Measurements from ENCODE around the gene UBAC2. TPM values are rescaled to one million over a fixed set of nuclear protein-coding genes. Genes with fewer than 3 reads are reported as not detected.

The UBAC2 gene
- total RNA-seq, 1 experiment from 2014 or later: 80.3 TPM

DNA sequence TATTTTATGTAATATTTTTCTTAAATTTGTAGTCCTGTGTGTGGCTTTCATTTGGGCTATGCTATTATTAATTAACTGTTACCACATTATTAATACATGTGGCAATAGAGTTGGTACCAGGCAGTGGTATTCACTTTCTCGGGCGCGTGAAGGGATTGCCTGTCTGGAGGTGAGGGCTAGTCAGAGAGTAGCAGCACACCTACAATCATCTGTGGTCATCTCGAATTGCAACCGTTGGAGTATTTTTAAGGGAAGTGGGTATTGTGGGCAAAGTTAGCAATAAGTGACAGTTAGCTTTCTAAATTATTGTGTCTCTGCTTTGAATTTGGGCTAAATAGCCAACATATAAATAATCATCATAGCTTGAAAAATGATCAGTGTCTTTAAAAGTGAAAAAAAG is 77.5 kb downstream of the UBAC2 start:
- H3K4me1 ChIP-seq (replicated peaks; ENCODE audit: insufficient read depth): no peaks in the 10 kb centered on the region
- intact Hi-C loops (cut with micrococcal nuclease; ENCODE audit: unreplicated experiment): no loop called here
- ChIA-PET POLR2A (ENCODE audit: unreplicated experiment) (no interaction called here), CTCF (no interaction called here)
- no peak for DNase-seq
- peaks cover 5% of the 10 kb centered on the region; the same call in 1 of the 2 replicates for H3K36me3 ChIP-seq (ENCODE audit: low read depth)
- H3K4me2 ChIP-seq: no peak overlapping the region
- no peaks in the 10 kb centered on the region for H3K9me3 ChIP-seq (ENCODE audit: insufficient read depth, low read depth)
- BruUV-seq (replicated peaks): no TSS peak
- no peaks in the 10 kb centered on the region for H3K27me3 ChIP-seq (ENCODE audit: insufficient read depth, low read depth)
- H3K4me3 ChIP-seq: no peak overlapping the region
- H2AFZ ChIP-seq: no peak overlapping the region
- H3F3A ChIP-seq (ENCODE audit: insufficient read depth, low read depth): peaks cover 6% of the 10 kb centered on the region; the same call in 1 of the 2 replicates
- H4K20me1 ChIP-seq (ENCODE audit: insufficient read depth): peaks cover 31% of the 10 kb centered on the region
- H3K27ac ChIP-seq: no peak overlapping the region
- H3K79me2 ChIP-seq (ENCODE audit: low read depth): peaks cover 25% of the 10 kb centered on the region; the same call in 1 of the 2 replicates
- TF ChIP-seq EZH2 (IDR thresholded peaks at IDR 0.05; ENCODE audit: low read depth): no peak
- TF ChIP-seq, protein P1, sequence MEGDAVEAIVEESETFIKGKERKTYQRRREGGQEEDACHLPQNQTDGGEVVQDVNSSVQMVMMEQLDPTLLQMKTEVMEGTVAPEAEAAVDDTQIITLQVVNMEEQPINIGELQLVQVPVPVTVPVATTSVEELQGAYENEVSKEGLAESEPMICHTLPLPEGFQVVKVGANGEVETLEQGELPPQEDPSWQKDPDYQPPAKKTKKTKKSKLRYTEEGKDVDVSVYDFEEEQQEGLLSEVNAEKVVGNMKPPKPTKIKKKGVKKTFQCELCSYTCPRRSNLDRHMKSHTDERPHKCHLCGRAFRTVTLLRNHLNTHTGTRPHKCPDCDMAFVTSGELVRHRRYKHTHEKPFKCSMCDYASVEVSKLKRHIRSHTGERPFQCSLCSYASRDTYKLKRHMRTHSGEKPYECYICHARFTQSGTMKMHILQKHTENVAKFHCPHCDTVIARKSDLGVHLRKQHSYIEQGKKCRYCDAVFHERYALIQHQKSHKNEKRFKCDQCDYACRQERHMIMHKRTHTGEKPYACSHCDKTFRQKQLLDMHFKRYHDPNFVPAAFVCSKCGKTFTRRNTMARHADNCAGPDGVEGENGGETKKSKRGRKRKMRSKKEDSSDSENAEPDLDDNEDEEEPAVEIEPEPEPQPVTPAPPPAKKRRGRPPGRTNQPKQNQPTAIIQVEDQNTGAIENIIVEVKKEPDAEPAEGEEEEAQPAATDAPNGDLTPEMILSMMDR (conservative IDR thresholded peaks at IDR 0.05): no peak
- H3K9me2 ChIP-seq (ENCODE audit: insufficient read depth): no peaks in the 10 kb centered on the region

DNA sequence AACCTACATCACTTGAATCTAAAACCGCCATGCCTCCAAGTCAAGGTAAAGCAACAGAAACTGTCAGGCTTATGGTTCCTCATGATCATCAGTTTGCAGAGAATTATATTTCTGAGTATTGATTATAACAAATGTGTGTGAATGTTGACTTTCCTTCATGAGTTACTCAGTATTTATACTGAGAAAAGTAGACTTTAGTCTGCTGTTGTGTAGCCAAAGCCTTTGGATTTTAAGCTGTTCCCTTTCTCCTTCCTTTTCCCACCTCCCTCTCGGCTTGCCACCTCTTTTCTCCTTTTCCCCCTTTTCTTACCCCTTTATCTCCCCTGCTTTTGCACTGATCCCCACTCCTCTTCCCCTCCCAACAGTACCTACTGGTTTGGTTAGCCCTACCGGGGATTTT is 78.2 kb downstream of the UBAC2 start:
- no peak overlapping the region for H3K4me2 ChIP-seq
- peaks cover 6% of the 10 kb centered on the region; the same call in 1 of the 2 replicates for H3F3A ChIP-seq (ENCODE audit: insufficient read depth, low read depth)
- no TSS peak for BruUV-seq (replicated peaks)
- H3K36me3 ChIP-seq (ENCODE audit: low read depth): peaks cover 5% of the 10 kb centered on the region; the same call in 1 of the 2 replicates
- no peak overlapping the region for H3K4me3 ChIP-seq
- H2AFZ ChIP-seq: no peak overlapping the region
- no peak for TF ChIP-seq EZH2 (IDR thresholded peaks at IDR 0.05; ENCODE audit: low read depth)
- TF ChIP-seq, protein P1 (conservative IDR thresholded peaks at IDR 0.05): no peak
- H3K79me2 ChIP-seq (ENCODE audit: low read depth): peaks cover 25% of the 10 kb centered on the region; the same call in 1 of the 2 replicates
- CTCF ChIA-PET: no interaction called here
- DNase-seq: no peak
- intact Hi-C loops (cut with micrococcal nuclease; ENCODE audit: unreplicated experiment): no loop called here
- H3K27me3 ChIP-seq (ENCODE audit: insufficient read depth, low read depth): no peaks in the 10 kb centered on the region
- POLR2A ChIA-PET (ENCODE audit: unreplicated experiment): no interaction called here
- H3K9me2 ChIP-seq (ENCODE audit: insufficient read depth): no peaks in the 10 kb centered on the region
- H3K4me1 ChIP-seq (replicated peaks; ENCODE audit: insufficient read depth): no peaks in the 10 kb centered on the region
- no peak overlapping the region for H3K27ac ChIP-seq
- H3K9me3 ChIP-seq (ENCODE audit: insufficient read depth, low read depth): no peaks in the 10 kb centered on the region
- peaks cover 33% of the 10 kb centered on the region for H4K20me1 ChIP-seq (ENCODE audit: insufficient read depth)

DNA sequence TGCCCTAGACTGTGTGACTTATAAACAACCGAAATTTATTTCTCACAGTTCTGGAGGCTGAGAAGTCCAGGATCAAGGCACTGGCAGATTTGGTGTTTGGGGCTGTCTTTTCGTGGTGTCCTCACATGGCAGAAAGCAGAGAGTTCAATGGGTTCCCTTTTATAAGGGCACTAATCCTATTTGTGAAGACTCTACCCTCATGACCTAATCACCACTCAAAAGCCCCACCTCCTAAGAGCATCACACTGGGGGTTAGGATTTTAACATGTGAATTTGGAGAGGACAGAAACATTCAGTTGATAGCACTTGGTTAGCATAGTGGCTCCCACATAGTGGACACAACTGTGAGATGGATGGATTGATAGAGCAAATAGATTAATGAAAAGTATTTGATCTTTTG is 79.0 kb downstream of the UBAC2 start:
- CTCF ChIA-PET: no interaction called here
- no peak overlapping the region for H3K4me2 ChIP-seq

More for the DNA sequence above, 79.0 kb downstream of the UBAC2 start:
- Histone ChIP-seq H2AFZ (no peak overlapping the region), H3K9me3 (ENCODE audit: insufficient read depth, low read depth) (no peaks in the 10 kb centered on the region), H3K36me3 (ENCODE audit: low read depth) (peaks cover 5% of the 10 kb centered on the region; the same call in 1 of the 2 replicates), H3K4me3 (no peak overlapping the region), H3F3A (ENCODE audit: insufficient read depth, low read depth) (peaks cover 9% of the 10 kb centered on the region; the same call in 1 of the 2 replicates), H3K27ac (no peak overlapping the region), H3K4me1 (replicated peaks; ENCODE audit: insufficient read depth) (no peaks in the 10 kb centered on the region), H4K20me1 (ENCODE audit: insufficient read depth) (peaks cover 33% of the 10 kb centered on the region), H3K79me2 (ENCODE audit: low read depth) (peaks cover 29% of the 10 kb centered on the region; the same call in 1 of the 2 replicates), H3K27me3 (ENCODE audit: insufficient read depth, low read depth) (no peaks in the 10 kb centered on the region), H3K9me2 (ENCODE audit: insufficient read depth) (no peaks in the 10 kb centered on the region)
- TF ChIP-seq EZH2 (IDR thresholded peaks at IDR 0.05; ENCODE audit: low read depth): no peak
- TF ChIP-seq, protein P1 (conservative IDR thresholded peaks at IDR 0.05): no peak
- intact Hi-C loops (cut with micrococcal nuclease; ENCODE audit: unreplicated experiment): no loop called here
- no TSS peak for BruUV-seq (replicated peaks)
- no peak for DNase-seq
- POLR2A ChIA-PET (ENCODE audit: unreplicated experiment): no interaction called here

Data from PC-9 (cell line).